Measurements from ENCODE around the gene ZNF385D. TPM values are rescaled to one million over a fixed set of nuclear protein-coding genes. Genes with fewer than 3 reads are reported as not detected.

Gene ZNF385D
- total RNA-seq, 1 donor from 2014 or later = 16.6 TPM

DNA sequence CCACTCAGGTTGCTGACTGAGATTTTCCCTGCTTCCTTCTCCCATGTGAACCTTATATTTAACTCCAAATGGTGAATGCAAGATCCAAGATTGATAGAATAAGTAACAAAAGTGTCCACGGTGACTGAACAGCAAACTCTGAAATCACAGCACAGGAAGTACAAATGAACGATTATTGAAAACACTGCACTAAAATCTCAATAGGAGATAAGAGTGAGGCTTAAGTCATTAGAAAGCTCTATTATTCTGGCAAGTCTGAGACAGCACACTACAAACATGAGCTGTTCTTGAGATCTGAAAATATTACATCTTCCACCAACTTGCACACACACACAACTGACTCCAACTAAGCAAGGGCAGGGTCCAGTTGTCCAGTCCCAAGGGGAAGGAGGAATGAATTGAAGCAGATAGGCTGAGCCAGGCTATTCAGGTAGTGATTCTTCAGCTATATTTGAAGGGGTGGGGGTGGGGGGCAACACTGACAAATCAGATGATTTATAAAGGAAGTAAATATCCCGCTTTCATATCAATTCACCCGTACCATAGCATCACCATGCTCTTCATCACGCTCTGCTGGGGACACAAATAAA is 2.9 kb downstream of the ZNF385D start:
- no peak for DNase-seq (ENCODE audit: low spot score)

DNA sequence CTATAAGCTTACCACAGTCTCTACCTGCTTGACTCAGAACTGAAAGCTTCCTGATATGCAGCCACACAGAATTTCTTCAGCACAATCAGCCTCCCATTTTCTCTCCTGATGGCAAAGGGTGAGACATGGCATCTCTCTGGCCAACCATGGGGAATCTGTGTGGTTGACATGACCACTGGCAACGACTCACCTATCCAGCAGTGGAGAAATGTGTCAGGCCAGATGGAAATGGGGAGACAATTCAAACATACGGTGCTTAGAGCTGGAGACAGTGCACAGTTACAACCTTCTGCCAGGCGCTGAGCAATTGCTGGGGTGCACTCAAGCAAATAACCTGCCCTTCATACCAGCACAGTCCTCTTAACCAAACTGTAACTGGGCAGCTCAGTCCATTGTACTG is 3.6 kb downstream of the ZNF385D start:
- no peak for DNase-seq (ENCODE audit: low spot score)

DNA sequence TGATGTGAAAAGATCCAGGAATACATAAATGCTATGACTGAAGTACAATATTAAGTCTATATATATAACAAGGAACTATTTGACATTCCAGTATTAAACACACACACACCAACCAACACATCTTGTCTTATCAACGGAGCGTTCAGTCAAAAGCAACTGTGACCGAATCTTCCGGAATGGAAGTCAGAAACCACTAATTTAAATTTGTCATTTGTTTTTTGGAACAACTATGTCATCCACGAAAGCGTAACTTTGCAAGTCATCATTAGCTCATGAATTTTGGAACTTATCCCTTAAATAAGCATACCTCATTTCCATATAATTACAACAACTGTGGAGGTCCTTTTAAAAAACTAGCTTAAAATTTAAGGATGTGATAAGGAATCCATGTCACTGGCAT is 5.0 kb downstream of the ZNF385D start:
- DNase-seq (ENCODE audit: low spot score) = no peak

DNA sequence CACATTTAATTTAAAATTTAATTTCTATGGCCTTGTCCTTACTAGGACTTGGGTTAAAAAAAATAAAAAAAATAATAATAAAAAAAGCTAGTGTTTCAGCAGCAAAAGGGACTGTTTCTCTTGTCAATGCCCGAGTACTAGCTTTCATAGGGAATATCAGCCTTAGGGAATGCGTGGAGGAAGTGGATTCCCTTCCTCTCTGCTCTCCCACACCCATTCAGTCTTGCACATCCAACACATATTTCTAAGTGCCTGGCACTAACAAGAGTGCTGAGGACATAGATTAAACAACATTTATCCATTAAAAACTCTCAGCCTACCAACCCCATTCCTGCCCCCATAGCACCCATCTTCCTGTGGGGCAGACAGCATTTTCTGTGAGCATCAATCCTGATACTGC is 6.2 kb downstream of the ZNF385D start:
- no peak for DNase-seq (ENCODE audit: low spot score)

DNA sequence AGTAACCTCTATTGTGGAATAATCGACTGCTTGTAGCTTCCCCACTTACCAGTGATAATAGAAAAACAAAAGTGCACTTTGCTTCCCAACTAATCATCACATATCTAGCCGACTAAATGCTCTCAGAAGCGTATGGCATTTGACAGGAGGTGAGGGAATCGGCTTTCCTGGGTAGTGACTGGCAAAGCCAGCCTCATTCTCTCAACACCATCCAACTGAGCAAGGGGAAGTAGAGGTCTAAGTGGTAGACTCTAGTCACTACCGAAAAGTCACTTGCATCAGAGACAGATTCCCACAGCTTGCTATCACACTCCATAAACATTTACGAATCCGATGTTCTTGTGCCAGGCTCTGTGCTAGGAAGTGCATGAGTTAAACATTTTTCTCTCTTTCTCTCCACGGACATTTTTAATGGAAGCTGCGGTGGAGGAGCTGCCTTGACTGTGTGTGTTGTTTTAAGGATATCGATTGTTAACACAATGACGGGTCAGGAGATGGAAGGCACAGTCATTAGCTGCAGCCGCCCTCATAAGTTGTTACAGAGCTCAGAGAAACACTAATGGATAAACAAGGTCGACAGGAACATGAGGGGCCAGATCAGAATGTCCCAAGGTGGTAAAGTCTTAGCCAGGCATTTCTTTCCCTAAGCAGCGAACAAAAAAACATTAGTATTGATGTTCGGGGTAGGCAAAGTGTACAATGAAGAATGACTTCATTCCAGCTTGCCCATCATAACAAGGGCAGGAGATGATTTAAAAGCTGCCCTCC is 11.9 kb downstream of the ZNF385D start:
- DNase-seq (ENCODE audit: low spot score) = no peak

DNA sequence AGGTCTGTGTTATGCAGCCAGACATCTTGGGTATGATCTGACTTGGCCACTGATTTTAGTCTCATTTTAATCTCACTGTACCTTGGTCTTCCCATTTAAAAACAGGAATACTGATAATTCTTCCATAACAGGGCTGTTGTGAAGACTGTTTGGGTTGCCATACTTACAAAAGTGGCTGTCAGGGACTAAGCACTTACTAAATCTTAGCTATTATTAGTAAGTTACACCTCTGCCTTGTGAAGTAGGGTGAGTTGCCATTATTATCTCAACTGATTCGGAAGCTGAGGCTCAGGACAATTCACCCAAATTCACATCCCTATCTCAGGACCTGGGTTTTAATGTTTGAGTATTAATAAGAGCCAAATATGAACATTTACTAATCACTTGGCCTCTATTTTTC is 12.7 kb downstream of the ZNF385D start:
- no peak for DNase-seq (ENCODE audit: low spot score)

DNA sequence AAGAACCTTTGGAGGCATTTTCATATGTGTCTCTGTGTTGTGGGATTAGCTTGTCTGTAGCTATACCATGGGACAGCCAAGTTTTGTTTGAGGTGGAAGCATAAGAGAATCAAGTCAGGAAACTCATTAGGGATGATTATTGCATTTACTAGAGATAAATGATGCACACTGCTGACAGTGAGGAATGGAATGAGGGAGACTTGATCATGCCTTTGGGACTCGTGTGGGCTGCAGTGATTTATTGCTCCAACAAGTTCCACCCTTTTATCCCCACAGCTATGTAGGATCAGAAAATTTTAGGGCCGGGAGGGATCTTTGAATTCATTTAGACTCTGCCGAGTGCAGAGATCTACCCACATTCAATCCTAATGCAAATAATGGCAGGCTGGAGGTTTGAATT is 16.3 kb downstream of the ZNF385D start:
- no peak for DNase-seq (ENCODE audit: low spot score)

DNA sequence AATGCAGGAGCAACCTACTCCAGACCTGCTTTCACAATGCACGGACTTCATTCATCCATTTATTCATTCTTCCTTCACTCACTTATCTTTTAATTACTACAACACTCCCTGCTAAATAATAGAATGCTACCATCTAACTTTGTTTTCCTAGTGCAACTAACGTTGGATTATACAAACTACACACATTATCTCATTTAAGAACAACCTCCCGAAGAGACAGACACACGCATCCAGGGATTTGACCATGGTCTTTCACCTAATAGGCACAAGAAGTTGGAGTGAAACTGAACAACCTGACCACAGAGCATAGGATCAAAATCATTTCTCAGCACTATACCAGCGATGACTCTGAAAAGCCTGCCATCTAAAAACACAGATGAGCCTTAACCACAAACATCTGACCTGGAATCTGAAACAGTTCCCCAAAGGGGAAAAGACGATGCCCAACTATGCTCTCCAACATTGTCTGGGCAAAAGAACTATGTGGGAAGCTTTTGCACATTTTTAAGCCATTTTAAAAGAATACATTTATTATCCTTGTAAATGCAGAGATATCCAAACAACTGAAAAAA is 21.0 kb downstream of the ZNF385D start:
- DNase-seq (ENCODE audit: low spot score) = no peak

DNA sequence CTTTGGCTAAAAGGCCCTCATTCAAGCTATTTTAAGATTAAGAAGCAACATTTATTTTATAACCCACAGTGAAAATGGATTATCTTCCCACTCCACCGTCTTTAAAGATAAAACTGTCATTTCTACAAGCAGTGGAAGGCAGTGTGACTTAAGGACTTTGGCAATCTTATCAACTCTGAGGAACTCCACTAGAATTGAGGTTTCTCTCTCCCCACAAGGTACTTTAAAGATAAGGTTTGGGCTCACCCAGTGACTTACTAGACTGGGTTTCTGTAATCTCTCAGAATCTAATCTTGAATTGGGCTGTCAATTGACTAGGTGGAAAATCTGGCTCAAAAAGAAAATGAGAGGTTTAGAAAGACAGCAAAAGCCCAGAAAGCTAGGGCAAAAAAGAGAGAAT is 21.7 kb downstream of the ZNF385D start:
- peak; percentile 39 for DNase-seq (ENCODE audit: low spot score)

DNA sequence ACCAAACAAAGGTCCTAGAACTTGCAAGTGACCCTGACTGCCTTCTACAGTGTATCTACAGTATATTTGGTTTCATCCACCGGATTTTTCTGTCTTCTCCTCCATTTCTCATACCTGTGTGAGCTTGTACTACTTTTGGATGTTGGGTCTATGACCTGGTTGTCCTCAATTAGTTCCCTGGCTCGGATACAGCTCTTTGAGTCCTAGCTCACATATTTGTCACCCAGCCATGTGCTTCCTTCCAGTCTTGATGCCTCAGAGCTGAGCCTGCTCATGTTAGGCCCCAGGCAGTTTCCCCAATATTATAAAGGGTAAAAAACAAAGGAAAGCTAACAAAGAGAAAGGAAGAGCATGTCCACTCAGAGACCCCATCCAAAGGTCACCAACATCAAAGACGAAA is 28.2 kb downstream of the ZNF385D start:
- DNase-seq (ENCODE audit: low spot score) = no peak

DNA sequence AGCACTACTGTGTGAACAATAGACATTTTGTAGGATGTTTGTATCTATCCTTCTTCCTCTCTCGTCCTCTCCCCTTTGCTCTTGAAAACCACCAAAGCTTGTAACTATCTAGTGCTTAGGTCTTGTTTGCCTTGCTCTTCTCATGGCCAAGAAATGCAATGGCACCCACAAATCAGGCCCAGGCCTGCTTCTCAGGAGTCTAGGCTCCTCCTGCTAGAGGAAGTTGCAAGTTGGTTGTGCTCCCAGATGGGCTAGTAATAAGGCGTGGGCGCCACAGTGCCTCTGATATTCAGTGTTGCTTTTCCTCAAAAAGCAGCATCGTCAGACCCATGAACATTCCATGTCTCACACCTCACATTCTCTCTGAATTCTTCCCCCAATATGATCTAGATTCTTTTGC is 28.7 kb downstream of the ZNF385D start:
- DNase-seq (ENCODE audit: low spot score) = no peak

DNA sequence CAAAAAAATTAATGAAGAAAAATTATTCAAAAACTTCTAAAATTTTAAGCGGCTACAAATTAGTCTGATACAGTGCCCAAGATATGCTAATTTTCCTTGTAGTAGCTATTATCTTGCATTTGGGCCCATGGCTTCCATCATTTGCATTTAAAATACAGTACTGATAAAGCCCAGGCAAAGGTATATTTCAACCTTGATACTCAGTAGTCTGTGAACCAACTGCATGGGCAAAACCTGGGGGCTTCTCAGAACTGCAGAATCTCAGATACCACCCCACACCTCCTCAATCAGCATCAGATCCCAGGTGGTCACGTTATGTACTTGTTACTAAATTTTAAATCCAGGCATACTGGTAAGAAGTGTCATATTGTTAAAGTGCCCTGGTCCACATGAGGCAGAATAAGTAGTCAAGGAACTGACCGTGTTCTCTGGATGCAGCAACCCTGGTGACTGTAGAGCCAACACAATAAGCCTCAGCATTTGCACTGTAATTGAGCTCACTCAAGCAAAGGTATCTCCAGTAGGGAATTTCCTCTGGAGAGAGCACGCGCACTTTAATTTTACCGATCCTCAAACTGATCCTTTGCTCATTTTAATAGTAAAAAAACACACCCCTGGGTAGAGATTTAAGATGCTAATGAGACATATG is 31.9 kb downstream of the ZNF385D start:
- DNase-seq (ENCODE audit: low spot score) = no peak

DNA sequence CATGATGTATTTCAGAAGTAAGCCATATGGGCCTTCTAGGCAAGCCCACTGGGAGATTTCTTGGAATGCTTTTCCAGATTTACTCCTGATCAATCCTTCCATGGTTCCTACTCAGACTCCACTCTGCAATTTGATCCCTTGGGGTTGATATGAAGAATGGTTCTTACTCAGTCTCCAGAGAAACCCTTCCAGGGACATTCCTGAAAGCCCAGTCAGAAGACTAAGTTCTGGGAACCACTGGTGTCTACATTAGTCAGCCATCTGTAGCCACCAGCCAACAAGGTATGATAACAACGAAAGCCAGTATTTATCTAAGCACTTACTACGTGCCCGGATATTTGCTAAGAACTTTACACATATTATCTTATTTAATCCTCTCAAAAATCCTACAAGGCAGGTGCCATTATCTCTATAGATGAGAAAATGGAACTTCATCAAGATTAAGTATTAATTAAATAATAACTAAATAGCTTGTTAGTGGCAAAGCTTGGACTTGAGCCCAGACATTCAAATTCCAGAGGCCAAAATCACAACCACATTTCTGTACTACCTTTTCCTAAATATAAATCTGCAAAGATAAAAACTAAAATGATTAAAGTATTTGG is 32.7 kb downstream of the ZNF385D start:
- DNase-seq (ENCODE audit: low spot score) = no peak

DNA sequence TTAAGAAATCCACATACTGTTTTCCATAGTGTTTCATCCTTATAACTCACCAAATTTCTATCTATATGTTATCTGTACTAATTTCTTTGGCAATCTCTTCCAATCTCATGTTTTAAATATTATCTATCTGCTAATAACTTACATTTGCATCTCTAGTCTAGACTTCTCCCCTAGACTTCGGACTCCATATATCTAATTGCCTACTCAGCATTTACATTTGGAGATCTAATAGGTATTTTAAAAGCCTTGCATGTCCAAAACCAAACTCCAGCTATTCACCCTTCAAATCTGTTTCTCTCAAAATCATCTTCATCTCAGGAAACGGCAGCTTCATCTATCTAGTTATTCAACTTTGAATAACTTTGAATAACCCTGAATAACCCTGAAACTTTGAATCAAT is 35.3 kb downstream of the ZNF385D start:
- no peak for DNase-seq (ENCODE audit: low spot score)

DNA sequence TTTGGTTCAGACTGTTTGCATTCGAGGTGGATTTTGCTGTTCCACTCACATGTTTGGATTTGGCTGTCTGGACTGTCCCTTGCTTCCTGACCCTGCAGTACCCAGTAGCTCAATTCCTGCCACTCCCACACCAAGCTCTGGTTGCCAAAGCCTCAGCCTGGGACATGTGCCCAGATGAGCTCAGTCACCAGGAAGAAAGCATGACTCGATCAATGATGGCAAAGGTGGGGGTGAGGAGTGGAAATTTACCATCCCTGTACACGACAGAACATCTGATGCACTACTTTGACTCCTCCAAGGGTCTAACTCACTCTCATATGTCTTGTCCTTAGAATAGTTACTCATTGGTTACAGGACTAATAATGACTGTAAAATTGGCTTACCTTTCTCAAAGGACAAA is 45.2 kb downstream of the ZNF385D start:
- no peak for DNase-seq (ENCODE audit: low spot score)

DNA sequence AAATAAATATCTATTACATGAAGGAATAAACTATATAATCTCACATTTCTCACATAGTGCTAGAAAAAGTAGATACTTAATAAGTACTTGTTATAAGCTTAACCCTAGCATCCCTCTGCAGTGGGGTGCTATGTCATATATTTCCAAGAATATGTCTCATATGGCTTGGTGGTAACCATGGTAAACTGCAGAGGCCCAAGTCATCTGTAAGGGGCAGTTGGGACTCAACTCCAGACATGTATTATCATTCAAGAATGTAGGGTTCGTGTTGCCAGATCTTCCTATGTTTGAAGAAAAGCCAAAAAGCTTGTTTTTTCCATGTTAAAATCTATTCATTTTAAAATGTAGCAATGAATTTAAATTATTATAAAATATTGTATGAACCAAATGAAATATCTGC is 46.2 kb downstream of the ZNF385D start:
- DNase-seq (ENCODE audit: low spot score) = peak; percentile 31

DNA sequence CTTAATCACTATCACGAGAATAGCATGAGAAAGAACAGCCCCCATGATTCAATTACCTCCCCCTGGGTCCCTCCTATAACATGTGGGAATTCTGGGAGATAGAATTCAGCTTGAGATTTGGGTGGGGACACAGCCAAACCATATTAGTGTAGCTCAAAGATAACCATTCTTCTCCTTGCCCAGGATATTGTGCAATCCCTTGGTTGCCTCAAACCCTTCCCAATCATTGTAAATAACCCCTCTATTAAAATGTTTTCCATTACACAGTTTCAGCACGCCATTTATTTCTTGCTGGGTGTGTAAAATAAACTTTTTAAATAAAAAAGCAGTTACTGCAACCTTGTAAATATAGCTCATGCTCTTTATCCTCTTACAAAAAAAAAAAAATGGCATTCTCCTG is 47.7 kb downstream of the ZNF385D start:
- DNase-seq (ENCODE audit: low spot score) = no peak

DNA sequence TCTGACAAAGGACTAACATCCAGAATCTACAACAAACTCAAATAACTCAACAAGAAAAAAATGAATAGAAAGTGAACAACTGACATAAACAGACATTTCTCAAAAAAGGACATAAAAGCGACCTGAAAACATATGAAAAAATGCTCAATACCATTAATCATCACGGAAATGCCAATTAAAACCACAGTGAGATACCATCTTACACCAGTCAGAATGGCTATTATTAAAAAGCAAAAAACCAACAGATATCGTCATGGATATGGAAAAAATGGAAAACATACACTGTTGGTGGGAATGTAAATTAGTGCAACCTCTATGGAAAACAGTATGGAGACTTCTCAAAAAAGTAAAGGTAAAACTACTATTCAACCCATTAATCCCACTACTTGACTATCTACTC is 53.3 kb downstream of the ZNF385D start:
- DNase-seq (ENCODE audit: low spot score) = no peak

DNA sequence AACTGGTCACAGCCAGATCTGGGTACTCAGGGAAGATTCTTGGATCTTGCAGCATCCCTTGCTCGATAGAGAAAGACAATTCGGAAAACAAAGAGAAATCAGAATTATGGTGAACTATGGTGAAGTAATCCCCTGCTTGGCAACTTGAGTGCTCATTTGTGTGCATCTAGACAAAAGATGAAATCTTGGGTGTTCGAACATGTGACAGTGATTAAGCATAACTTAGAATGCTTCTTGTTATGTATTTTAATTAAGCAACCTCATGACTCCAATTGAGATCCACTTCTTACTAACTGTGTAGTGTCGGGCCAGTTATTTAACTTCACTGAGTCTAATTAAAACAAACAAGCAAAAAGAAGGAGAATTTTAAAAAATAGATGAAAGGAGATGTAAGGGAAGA is 56.5 kb downstream of the ZNF385D start:
- no peak for DNase-seq (ENCODE audit: low spot score)

DNA sequence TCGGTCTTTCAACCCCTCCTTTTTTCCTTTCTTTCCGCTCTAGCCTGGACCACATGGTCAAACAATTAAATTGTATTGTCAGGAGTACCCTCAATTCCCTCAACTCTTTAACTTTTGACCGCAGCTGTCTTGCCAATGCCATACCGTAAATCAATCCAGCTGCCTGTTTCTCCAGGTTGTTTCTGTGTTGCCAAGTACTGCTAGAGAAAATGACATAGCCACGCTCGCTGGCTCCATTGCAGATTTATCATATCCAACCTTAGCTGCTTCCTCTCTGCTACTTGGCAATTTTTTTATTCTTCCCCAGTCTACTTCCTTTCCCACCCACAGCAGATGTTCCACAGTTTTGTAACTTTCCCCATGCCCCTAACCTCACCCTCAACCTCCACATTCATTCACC is 60.0 kb downstream of the ZNF385D start:
- no peak for DNase-seq (ENCODE audit: low spot score)

DNA sequence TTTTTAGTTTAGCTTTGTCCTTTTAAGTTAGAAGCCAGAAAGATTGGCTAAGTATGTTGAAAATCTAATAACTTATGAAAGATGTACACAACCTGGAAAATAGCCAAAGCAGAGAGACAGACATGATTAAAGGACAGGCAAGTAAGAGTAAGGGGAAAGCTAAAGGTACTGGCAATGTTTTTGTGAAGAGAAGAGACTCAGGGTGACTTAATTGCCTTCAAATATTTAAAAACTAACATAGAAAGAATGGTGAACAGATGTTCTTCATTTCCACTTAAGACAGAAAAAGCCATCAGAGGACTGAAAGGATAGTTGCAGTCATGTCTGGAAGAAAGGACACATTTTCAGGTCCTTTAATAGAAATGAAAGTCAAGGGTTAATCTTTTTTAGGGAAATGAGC is 68.8 kb downstream of the ZNF385D start:
- DNase-seq (ENCODE audit: low spot score) = no peak

DNA sequence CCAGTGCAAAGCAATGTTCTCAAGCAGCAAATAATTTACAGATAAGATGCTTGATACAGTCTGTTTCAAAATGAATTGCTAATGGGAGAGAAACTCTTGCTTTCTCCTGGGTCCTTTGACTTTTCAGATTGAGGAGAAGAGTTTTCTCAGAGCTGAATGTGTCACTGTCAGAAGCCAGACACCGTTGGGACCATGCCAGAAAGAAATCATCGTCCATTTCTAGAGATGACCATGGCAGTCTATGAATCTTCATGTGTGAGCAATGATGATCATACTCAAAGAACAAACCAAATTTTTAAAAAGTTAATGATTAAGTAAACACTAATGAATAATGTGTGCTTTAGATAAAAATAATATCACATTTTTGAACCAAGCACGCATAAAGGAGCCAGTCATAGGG is 77.6 kb downstream of the ZNF385D start:
- no peak for DNase-seq (ENCODE audit: low spot score)

All from umbilical cord (tissue), 2 donors.